Karpas-422 (cell line): ENCODE data around the gene SCGB1D2. TPM values are rescaled to one million over a fixed set of nuclear protein-coding genes. Genes with fewer than 3 reads are reported as not detected.
"Not testable (repeated sequence)": the region's sequence is repeated elsewhere in the genome, so short reads cannot be mapped to it uniquely, and the experiment has no call there.

Experiments
- DNase-seq: peaks from one replicate; pipeline ENCODE4 v3.0.0-alpha.2; 2015
- H2AFZ ChIP-seq: fragments of 200-600 bp; sonication (generic); 2 replicates; pipeline ENCODE4 v1.6.1; 2014; ENCODE audit warnings: antibody characterized with exemption, low read length, mixed read lengths
- H3K27ac ChIP-seq: fragments of 200-600 bp; sonication (generic); 2 replicates; pipeline ENCODE4 v1.5.1; 2014; ENCODE audit warnings: mild to moderate bottlenecking, low read length, moderate library complexity
- H3K27me3 ChIP-seq: fragments of 200-600 bp; sonication (generic); 2 replicates; pipeline ENCODE4 v1.6.1; 2014; ENCODE audit warnings: low read length, mixed read lengths
- H3K36me3 ChIP-seq: fragments of 200-600 bp; sonication (generic); 2 replicates; pipeline ENCODE4 v1.6.1; 2014; ENCODE audit warnings: low read length, mixed read lengths; ENCODE audit not compliant: insufficient read depth
- H3K4me1 ChIP-seq: fragments of 200-600 bp; sonication (generic); 2 replicates; pipeline ENCODE4 v1.6.1; 2014; ENCODE audit warnings: mild to moderate bottlenecking, low read length, mixed read lengths
- H3K4me2 ChIP-seq: fragments of 200-600 bp; sonication (generic); 2 replicates; pipeline ENCODE4 v1.6.1; 2014; ENCODE audit warnings: low read length, low read depth, mild to moderate bottlenecking; ENCODE audit not compliant: poor library complexity, severe bottlenecking
- H3K4me3 ChIP-seq: fragments of 200-600 bp; sonication (generic); 2 replicates; pipeline ENCODE4 v1.5.1; 2014; ENCODE audit warnings: mild to moderate bottlenecking, antibody characterized with exemption, low read length, mixed read lengths
- H3K79me2 ChIP-seq: fragments of 200-600 bp; sonication (generic); 2 replicates; pipeline ENCODE4 v1.6.1; 2014; ENCODE audit warnings: mild to moderate bottlenecking, low read length, mixed read lengths
- H3K9ac ChIP-seq: fragments of 200-600 bp; sonication (generic); 2 replicates; pipeline ENCODE4 v1.6.0; 2014; ENCODE audit warnings: low read length
- H3K9me2 ChIP-seq: fragments of 200-600 bp; sonication (generic), shearing (Covaris generic); replicated peaks from 2 replicates; pipeline ENCODE4 v1.6.0; 2014; ENCODE audit warnings: mild to moderate bottlenecking, low read length, moderate library complexity; ENCODE audit not compliant: insufficient read depth
- H3K9me3 ChIP-seq: fragments of 300-700, 200-600 bp; sonication (generic); 2 replicates; pipeline ENCODE4 v1.6.1; 2014; ENCODE audit warnings: low read length, mixed read lengths
- H4K20me1 ChIP-seq: fragments of 200-600 bp; sonication (generic); 2 replicates; pipeline ENCODE4 v1.6.1; 2014; ENCODE audit warnings: mild to moderate bottlenecking, antibody characterized with exemption, low read length, low read depth; ENCODE audit not compliant: insufficient read depth
- total RNA-seq: library from RNA; depleted of rRNA; stranded (reverse); fragments of >200 nt; shearing (Covaris generic); gene quantifications from 2 replicates; pipeline ENCODE4 v1.2.3, GENCODE V29; 2014; ENCODE audit warnings: low replicate concordance; rRNA removed

The SCGB1D2 gene
- not detected in 2 replicates for total RNA-seq

- DNase-seq, result no peak
- H3K9me2 ChIP-seq, result no peaks in the 10 kb centered on the region
- H3K27me3 ChIP-seq, result no peaks in the 10 kb centered on the region
- no peaks in the 10 kb centered on the region for H4K20me1 ChIP-seq
- no peak within 1 kb of the TSS for H3K27ac ChIP-seq
- no peak within 1 kb of the TSS for H3K9ac ChIP-seq
- H3K79me2 ChIP-seq, result no peaks in the 10 kb centered on the region
- no peaks in the 10 kb centered on the region for H3K4me1 ChIP-seq
- no peak within 1 kb of the TSS for H3K4me3 ChIP-seq
- H3K36me3 ChIP-seq, result no peaks in the 10 kb centered on the region
- H3K9me3 ChIP-seq, result no peaks in the 10 kb centered on the region
- H2AFZ ChIP-seq, result no peak within 1 kb of the TSS
- no peak within 1 kb of the TSS for H3K4me2 ChIP-seq
Measured at GRCh38 chr11:62242021-62242420, at the start of gene SCGB1D2. SCGB1D2 (plus strand) TSS chr11:62242239; CDS start chr11:62242308, 69 bp downstream.

GRCh38 chr11:62193952-62194351 is 48.1 kb upstream of the SCGB1D2 start:
- no peaks in the 10 kb centered on the region for H3K9me2 ChIP-seq
- no peak overlapping the region for H3K4me2 ChIP-seq
- H2AFZ ChIP-seq, result no peak overlapping the region
- no peak overlapping the region for H3K4me3 ChIP-seq
- no peak for DNase-seq
- no peaks in the 10 kb centered on the region for H3K27me3 ChIP-seq
- H3K36me3 ChIP-seq, result no peaks in the 10 kb centered on the region
- H4K20me1 ChIP-seq, result no peaks in the 10 kb centered on the region; the same call in 1 of the 2 replicates
- H3K79me2 ChIP-seq, result no peaks in the 10 kb centered on the region
- no peaks in the 10 kb centered on the region for H3K9me3 ChIP-seq
- H3K27ac ChIP-seq, result no peak overlapping the region
- H3K4me1 ChIP-seq, result no peaks in the 10 kb centered on the region
- no peak overlapping the region for H3K9ac ChIP-seq

GRCh38 chr11:62195010-62195409 is 47.0 kb upstream of the SCGB1D2 start:
- H2AFZ ChIP-seq, H3K9me2 ChIP-seq, H3K4me1 ChIP-seq, H4K20me1 ChIP-seq, H3K36me3 ChIP-seq, DNase-seq, H3K79me2 ChIP-seq, H3K4me2 ChIP-seq, H3K9ac ChIP-seq, H3K4me3 ChIP-seq, H3K9me3 ChIP-seq, H3K27me3 ChIP-seq, H3K27ac ChIP-seq: not testable (repeated sequence)

GRCh38 chr11:62195945-62196344 is 46.1 kb upstream of the SCGB1D2 start:
- Histone ChIP-seq H3K9ac (no peak overlapping the region), H3K36me3 (no peaks in the 10 kb centered on the region), H3K27ac (no peak overlapping the region), H3K4me2 (no peak overlapping the region), H3K79me2 (no peaks in the 10 kb centered on the region), H3K9me3 (no peaks in the 10 kb centered on the region), H3K4me3 (no peak overlapping the region), H2AFZ (no peak overlapping the region), H3K9me2 (no peaks in the 10 kb centered on the region), H3K27me3 (no peaks in the 10 kb centered on the region), H4K20me1 (no peaks in the 10 kb centered on the region; the same call in 1 of the 2 replicates), H3K4me1 (no peaks in the 10 kb centered on the region; the same call in 1 of the 2 replicates)
- no peak for DNase-seq

GRCh38 chr11:62197400-62197799 is 44.6 kb upstream of the SCGB1D2 start:
- H2AFZ ChIP-seq, H3K36me3 ChIP-seq, H3K9ac ChIP-seq, H3K79me2 ChIP-seq, H3K4me1 ChIP-seq, H3K4me3 ChIP-seq, H3K27ac ChIP-seq, H3K9me3 ChIP-seq, DNase-seq, H3K9me2 ChIP-seq, H4K20me1 ChIP-seq, H3K27me3 ChIP-seq, H3K4me2 ChIP-seq: not testable (repeated sequence)

GRCh38 chr11:62201376-62201775 is 40.7 kb upstream of the SCGB1D2 start:
- no peak for DNase-seq
- H3K79me2 ChIP-seq, result no peaks in the 10 kb centered on the region
- H3K4me2 ChIP-seq, result no peak overlapping the region
- no peaks in the 10 kb centered on the region for H3K9me3 ChIP-seq
- H3K9me2 ChIP-seq, result no peaks in the 10 kb centered on the region
- no peak overlapping the region for H2AFZ ChIP-seq
- H3K27me3 ChIP-seq, result no peaks in the 10 kb centered on the region
- H3K4me3 ChIP-seq, result no peak overlapping the region
- H3K4me1 ChIP-seq, result peaks cover 12% of the 10 kb centered on the region
- no peaks in the 10 kb centered on the region for H3K36me3 ChIP-seq
- H3K27ac ChIP-seq, result no peak overlapping the region
- H4K20me1 ChIP-seq, result no peaks in the 10 kb centered on the region
- no peak overlapping the region for H3K9ac ChIP-seq

GRCh38 chr11:62202910-62203309 is 39.1 kb upstream of the SCGB1D2 start:
- Histone ChIP-seq H4K20me1 (no peaks in the 10 kb centered on the region), H3K27me3 (no peaks in the 10 kb centered on the region), H2AFZ (no peak overlapping the region), H3K9ac (no peak overlapping the region), H3K9me3 (no peaks in the 10 kb centered on the region), H3K27ac (no peak overlapping the region), H3K9me2 (no peaks in the 10 kb centered on the region), H3K4me1 (peaks cover 13% of the 10 kb centered on the region), H3K36me3 (no peaks in the 10 kb centered on the region), H3K4me2 (no peak overlapping the region), H3K4me3 (no peak overlapping the region), H3K79me2 (no peaks in the 10 kb centered on the region)
- DNase-seq, result no peak

GRCh38 chr11:62204430-62204829 is 37.6 kb upstream of the SCGB1D2 start:
- H3K79me2 ChIP-seq, result no peaks in the 10 kb centered on the region
- H3K9me2 ChIP-seq, result no peaks in the 10 kb centered on the region
- H3K36me3 ChIP-seq, result no peaks in the 10 kb centered on the region
- DNase-seq, result no peak
- no peaks in the 10 kb centered on the region for H3K9me3 ChIP-seq
- peaks cover 13% of the 10 kb centered on the region for H3K4me1 ChIP-seq
- no peak overlapping the region for H3K9ac ChIP-seq
- H3K4me3 ChIP-seq, result no peak overlapping the region
- H4K20me1 ChIP-seq, result no peaks in the 10 kb centered on the region
- H3K27ac ChIP-seq, result no peak overlapping the region
- no peak overlapping the region for H2AFZ ChIP-seq
- no peaks in the 10 kb centered on the region for H3K27me3 ChIP-seq
- H3K4me2 ChIP-seq, result no peak overlapping the region

GRCh38 chr11:62205441-62205840 is 36.6 kb upstream of the SCGB1D2 start:
- no peak for DNase-seq
- peaks cover 13% of the 10 kb centered on the region for H3K4me1 ChIP-seq
- H2AFZ ChIP-seq, result no peak overlapping the region
- no peaks in the 10 kb centered on the region for H3K36me3 ChIP-seq
- H3K4me3 ChIP-seq, result no peak overlapping the region
- H3K79me2 ChIP-seq, result no peaks in the 10 kb centered on the region
- no peaks in the 10 kb centered on the region for H3K9me2 ChIP-seq
- no peaks in the 10 kb centered on the region for H4K20me1 ChIP-seq
- H3K27ac ChIP-seq, result no peak overlapping the region
- H3K4me2 ChIP-seq, result no peak overlapping the region
- no peak overlapping the region for H3K9ac ChIP-seq
- no peaks in the 10 kb centered on the region for H3K9me3 ChIP-seq
- H3K27me3 ChIP-seq, result no peaks in the 10 kb centered on the region
